Activated CD8-positive, alpha-beta T cell treated with anti-CD3 and anti-CD28 coated beads for 36 hours (primary cell): Measurements from ENCODE around the gene TFAP2B. TPM values are rescaled to one million over a fixed set of nuclear protein-coding genes. Genes with fewer than 3 reads are reported as not detected.
A peak's percentile ranks its signal among the peaks of the same experiment; 100 is the strongest.

Experiments
- ATAC-seq: fragments of 200-7000 bp; cut with Tn5 transposase; one replicate; pipeline ENCODE4 v1.10.0; 2021; ENCODE audit warnings: mild to moderate bottlenecking, moderate library complexity
- CTCF ChIA-PET: fragments of 350-600 bp; sonication (Branson Sonifier 250); formaldehyde crosslinking; loops from one replicate; lab custom pipeline; 2021; ENCODE audit warnings: antibody characterized with exemption; lab: Charles Lee
- POLR2A ChIA-PET: fragments of 350-600 bp; sonication (Branson Sonifier 250); formaldehyde crosslinking; loops from one replicate; lab custom pipeline; 2021; ENCODE audit warnings: antibody characterized with exemption; lab: Charles Lee
- DNase-seq: peaks from one replicate; pipeline ENCODE4 v3.0.0-alpha.2; 2020
- H3K27ac Mint-ChIP-seq: one replicate; pipeline ENCODE4 v1.8.0; 2021; ENCODE audit warnings: mild to moderate bottlenecking, mixed read lengths
- H3K27me3 Mint-ChIP-seq: one replicate; pipeline ENCODE4 v1.8.0; 2021; ENCODE audit warnings: mixed read lengths
- H3K36me3 Mint-ChIP-seq: one replicate; pipeline ENCODE4 v1.8.0; 2021; ENCODE audit warnings: low read depth, mixed read lengths
- H3K4me1 Mint-ChIP-seq: one replicate; pipeline ENCODE4 v1.8.0; 2021; ENCODE audit warnings: low read depth, mixed read lengths
- H3K4me3 Mint-ChIP-seq: one replicate; pipeline ENCODE4 v1.8.0; 2021; ENCODE audit warnings: mild to moderate bottlenecking, moderate library complexity, mixed read lengths
- H3K9me3 Mint-ChIP-seq: one replicate; pipeline ENCODE4 v1.8.0; 2021; ENCODE audit warnings: mixed read lengths
- intact Hi-C: fragments of 100-400 bp; cut with micrococcal nuclease; formaldehyde crosslinking; loops from one replicate; pipeline ENCODE4 v1.10.0; 2022
- total RNA-seq, 2 experiments: library from RNA; stranded (reverse); gene quantifications; one replicate each; pipeline ENCODE4 v1.2.3, GENCODE V29; 2021
- TF ChIP-seq, protein P1 (sequence below): fragments of 200-600 bp; IDR thresholded peaks from one replicate; pipeline ENCODE4 v1.8.0; 2022; ENCODE audit warnings: antibody characterized with exemption, mild to moderate bottlenecking

Gene TFAP2B
- total RNA-seq, 2 experiments from 2014 or later: not detected

DNA sequence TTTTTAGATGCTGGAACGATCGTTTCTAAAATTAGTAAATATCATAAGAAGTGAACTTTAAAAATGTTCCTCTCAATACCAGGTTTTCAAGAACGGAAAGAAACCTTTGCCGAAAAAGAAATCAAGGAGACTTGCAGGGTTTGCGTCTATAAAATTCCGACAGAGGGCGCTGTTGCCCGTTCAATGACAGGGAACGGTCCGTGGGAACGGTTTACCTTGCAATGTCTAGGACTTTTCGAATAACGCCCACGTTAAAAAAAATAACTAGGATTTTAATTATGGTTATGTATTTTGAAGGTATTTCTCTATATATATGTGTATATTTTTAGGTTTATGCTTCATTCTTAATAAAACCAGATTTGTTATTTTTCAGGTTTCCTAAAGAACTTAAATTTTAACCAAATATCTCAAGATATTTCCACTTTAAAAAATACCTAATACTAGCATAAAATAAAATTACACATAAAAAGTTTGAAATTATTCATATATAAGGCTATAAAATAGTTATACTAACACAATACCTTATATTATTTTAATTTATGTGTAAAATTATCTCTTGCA lies 2.5 kb upstream of the TFAP2B start:
- peak; percentile 76 for DNase-seq
- ATAC-seq: peak; percentile 34
- Mint-ChIP-seq H3K4me1 (peaks cover 11% of the 10 kb centered on the region), H3K27ac (no peak overlapping the region), H3K9me3 (no peaks in the 10 kb centered on the region), H3K4me3 (peak overlapping the region; percentile 79), H3K27me3 (peaks cover 56% of the 10 kb centered on the region), H3K36me3 (no peaks in the 10 kb centered on the region)
- TF ChIP-seq, protein P1, sequence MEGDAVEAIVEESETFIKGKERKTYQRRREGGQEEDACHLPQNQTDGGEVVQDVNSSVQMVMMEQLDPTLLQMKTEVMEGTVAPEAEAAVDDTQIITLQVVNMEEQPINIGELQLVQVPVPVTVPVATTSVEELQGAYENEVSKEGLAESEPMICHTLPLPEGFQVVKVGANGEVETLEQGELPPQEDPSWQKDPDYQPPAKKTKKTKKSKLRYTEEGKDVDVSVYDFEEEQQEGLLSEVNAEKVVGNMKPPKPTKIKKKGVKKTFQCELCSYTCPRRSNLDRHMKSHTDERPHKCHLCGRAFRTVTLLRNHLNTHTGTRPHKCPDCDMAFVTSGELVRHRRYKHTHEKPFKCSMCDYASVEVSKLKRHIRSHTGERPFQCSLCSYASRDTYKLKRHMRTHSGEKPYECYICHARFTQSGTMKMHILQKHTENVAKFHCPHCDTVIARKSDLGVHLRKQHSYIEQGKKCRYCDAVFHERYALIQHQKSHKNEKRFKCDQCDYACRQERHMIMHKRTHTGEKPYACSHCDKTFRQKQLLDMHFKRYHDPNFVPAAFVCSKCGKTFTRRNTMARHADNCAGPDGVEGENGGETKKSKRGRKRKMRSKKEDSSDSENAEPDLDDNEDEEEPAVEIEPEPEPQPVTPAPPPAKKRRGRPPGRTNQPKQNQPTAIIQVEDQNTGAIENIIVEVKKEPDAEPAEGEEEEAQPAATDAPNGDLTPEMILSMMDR: peak; percentile 81
- POLR2A ChIA-PET: no interaction called here
- intact Hi-C loops: loop anchor here (5.0 to 10.0 kb wide), 3 partner anchors 91 to 1209 kb away; no protein-coding TSS in a partner anchor
- CTCF ChIA-PET: interaction anchor here (0.9 to 1.6 kb wide), 6 partner anchors 16 to 1204 kb away, joined by 3 to 6 read pairs (median 4); no protein-coding TSS in a partner anchor

DNA sequence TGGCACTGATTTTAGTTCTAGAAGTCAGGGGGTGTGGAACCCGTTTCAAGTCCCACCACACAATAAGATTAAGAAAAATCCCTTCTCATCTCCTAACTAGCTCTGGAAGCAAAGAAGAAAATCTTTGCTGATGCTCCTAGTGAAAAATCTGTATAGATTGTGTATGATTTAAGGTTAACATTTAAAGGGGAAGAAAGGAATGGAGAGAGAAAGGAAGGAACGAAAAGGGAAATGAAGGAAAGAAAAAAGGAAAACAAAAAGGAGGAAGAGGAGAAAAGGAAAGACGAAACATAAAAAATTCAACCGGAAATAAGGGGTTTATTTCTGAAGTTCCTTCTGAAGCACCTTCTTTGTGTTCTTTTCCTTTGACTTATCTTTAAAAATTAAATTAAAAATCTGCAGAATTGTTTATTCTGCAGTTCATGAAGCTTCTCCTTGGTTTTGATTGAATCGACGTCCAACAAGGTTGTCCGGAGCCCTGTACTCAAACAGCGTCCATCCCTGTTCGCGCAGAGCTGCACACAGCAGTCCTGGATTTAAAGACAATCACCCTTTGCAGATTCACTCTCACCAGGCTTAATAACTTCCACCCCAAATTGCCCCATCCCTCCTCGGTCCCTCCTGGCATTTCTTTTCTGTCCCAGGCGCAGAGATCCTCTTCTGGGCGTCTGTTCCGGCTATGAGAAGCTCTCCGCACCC lies 1.6 kb upstream of the TFAP2B start:
- Mint-ChIP-seq H3K27ac (no peak overlapping the region), H3K36me3 (no peaks in the 10 kb centered on the region), H3K4me1 (peaks cover 12% of the 10 kb centered on the region), H3K4me3 (no peak overlapping the region), H3K27me3 (peaks cover 64% of the 10 kb centered on the region), H3K9me3 (no peaks in the 10 kb centered on the region)
- ChIA-PET POLR2A (no interaction called here), CTCF (interaction anchor here (1.6 kb wide), 1 partner anchor 1203 kb away, joined by 4 read pairs; no protein-coding TSS in a partner anchor)
- no peak for DNase-seq
- TF ChIP-seq, protein P1: no peak
- no peak for ATAC-seq
- intact Hi-C loops: loop anchor here (5.0 to 10.0 kb wide), 3 partner anchors 92 to 1208 kb away; no protein-coding TSS in a partner anchor

DNA sequence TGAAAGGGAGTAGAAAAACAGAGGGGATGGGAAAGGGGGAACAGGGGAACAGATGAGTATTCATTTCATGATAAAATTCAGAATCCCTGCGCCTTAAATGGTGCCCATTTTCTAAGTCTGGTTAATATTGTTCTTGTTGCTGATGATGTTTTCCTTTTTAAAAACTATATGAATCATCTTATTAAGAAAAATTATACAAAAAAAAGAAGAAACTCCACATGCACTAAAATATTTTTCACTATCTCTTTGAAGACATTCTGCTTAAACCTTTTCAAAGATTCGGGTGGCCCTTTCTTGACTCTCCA lies 1.1 kb upstream of the TFAP2B start:
- intact Hi-C loops: loop anchor here (5.0 to 10.0 kb wide), 3 partner anchors 93 to 1207 kb away; no protein-coding TSS in a partner anchor
- no peak overlapping the region for H3K4me3 Mint-ChIP-seq
- TF ChIP-seq, protein P1: no peak
- peaks cover 69% of the 10 kb centered on the region for H3K27me3 Mint-ChIP-seq
- DNase-seq (no peak), ATAC-seq (no peak)
- H3K36me3 Mint-ChIP-seq: no peaks in the 10 kb centered on the region
- H3K27ac Mint-ChIP-seq: no peak overlapping the region
- ChIA-PET CTCF (no interaction called here), POLR2A (no interaction called here)
- H3K4me1 Mint-ChIP-seq: peaks cover 12% of the 10 kb centered on the region
- H3K9me3 Mint-ChIP-seq: no peaks in the 10 kb centered on the region

DNA sequence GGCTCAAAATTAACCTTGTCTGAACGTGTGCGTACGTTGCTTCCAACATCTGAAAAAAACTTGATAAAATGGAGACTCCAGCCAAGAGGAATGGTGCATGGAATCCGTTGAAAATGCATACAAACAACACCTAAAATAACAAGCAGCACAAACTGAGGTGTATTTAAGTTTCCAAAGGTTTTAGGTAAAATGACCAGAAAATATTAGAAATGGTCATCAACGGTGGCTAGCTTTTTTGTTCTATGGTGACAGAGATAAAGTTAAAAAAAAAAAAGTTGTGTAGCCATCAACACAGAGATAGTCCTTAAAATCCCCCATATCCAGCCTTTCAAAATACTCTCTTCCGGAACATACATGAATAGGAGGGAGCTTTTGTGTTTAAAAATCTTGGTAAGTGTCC lies 651 bp upstream of the TFAP2B start:
- ATAC-seq (no peak), DNase-seq (no peak)
- Mint-ChIP-seq H3K9me3 (no peaks in the 10 kb centered on the region), H3K27ac (no peak overlapping the region), H3K4me1 (peaks cover 12% of the 10 kb centered on the region), H3K4me3 (no peak overlapping the region), H3K27me3 (peaks cover 71% of the 10 kb centered on the region), H3K36me3 (no peaks in the 10 kb centered on the region)
- intact Hi-C loops: loop anchor here (5.0 to 10.0 kb wide), 3 partner anchors 93 to 1207 kb away; no protein-coding TSS in a partner anchor
- POLR2A ChIA-PET: no interaction called here
- TF ChIP-seq, protein P1: no peak
- CTCF ChIA-PET: no interaction called here

DNA sequence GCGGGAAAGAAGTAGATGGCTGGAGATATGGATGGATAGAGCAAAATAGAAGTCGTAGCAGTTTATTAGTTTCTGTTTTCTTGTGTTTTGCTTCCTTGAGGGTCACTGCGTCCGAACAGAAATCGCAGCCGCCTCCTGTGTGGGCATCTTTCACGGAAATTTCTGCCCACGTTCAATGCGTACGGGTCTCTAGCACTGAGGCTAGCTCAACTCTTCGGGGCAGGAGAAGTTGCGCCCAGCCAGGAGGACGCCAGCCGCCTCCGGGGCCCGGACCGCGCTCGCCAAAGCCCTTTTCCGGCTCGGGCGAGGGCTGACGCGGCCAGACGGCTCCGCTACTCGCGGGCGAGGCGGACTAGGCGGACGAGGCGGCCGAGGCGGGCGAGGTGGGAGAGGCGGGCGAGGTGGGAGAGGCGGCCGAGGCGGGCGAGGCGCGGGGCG lies 814 bp downstream of the TFAP2B start:
- Mint-ChIP-seq H3K27ac (no peak overlapping the region), H3K4me1 (peaks cover 12% of the 10 kb centered on the region), H3K9me3 (no peaks in the 10 kb centered on the region), H3K4me3 (no peak overlapping the region), H3K36me3 (no peaks in the 10 kb centered on the region), H3K27me3 (peaks cover 78% of the 10 kb centered on the region)
- DNase-seq (no peak), ATAC-seq (no peak)
- CTCF ChIA-PET: interaction anchor here (1.3 kb wide), 1 partner anchor 1140 kb away, joined by 4 read pairs; no protein-coding TSS in a partner anchor
- POLR2A ChIA-PET: no interaction called here
- TF ChIP-seq, protein P1: no peak
- intact Hi-C loops: loop anchor here (5.0 to 10.0 kb wide), 3 partner anchors 95 to 1205 kb away; no protein-coding TSS in a partner anchor
